ENCODE results near the gene BMS1.

DNA sequence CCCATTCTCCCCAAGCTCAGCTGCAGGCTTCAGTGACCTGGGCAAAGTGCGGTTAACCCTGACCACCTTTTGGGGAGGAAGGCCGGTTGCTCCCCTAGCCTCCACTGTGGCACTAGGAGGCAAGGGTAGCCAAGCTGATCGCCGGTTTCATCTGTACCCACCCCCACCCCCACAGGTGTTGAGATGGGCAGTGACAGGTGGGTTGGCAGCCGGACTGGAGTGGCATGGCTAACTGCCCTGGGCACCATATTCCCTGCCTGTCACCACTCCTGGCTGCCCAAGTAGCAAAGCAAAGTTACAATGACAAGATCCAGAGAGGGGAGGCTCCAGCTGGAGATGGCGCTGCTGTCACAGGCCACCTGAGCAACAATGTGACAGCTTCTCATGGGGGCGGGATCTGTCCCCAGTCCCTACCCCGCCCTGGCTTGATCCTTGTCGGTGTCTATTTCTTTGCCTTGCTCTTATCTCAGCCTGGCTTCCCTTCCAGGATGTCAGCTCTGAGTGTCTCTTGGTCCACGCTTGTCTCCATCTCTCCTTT lies 27.0 kb upstream of the BMS1 start:
- TF ChIP-seq, protein P1, sequence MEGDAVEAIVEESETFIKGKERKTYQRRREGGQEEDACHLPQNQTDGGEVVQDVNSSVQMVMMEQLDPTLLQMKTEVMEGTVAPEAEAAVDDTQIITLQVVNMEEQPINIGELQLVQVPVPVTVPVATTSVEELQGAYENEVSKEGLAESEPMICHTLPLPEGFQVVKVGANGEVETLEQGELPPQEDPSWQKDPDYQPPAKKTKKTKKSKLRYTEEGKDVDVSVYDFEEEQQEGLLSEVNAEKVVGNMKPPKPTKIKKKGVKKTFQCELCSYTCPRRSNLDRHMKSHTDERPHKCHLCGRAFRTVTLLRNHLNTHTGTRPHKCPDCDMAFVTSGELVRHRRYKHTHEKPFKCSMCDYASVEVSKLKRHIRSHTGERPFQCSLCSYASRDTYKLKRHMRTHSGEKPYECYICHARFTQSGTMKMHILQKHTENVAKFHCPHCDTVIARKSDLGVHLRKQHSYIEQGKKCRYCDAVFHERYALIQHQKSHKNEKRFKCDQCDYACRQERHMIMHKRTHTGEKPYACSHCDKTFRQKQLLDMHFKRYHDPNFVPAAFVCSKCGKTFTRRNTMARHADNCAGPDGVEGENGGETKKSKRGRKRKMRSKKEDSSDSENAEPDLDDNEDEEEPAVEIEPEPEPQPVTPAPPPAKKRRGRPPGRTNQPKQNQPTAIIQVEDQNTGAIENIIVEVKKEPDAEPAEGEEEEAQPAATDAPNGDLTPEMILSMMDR (IDR thresholded peaks at IDR 0.05), result no peak
- no peak for TF ChIP-seq POLR2A (IDR thresholded peaks at IDR 0.05)

Measured in adrenal gland (tissue), 5 donors.